ACC112 (cell line): ENCODE measurements around the gene HS3ST4.

Experiments
- H2AFZ ChIP-seq: fragments of 200-600 bp; sonication (generic); one replicate; pipeline ENCODE4 v1.6.0; 2017; ENCODE audit warnings: antibody characterized with exemption, low read length; ENCODE audit not compliant: unreplicated experiment
- H3K27ac ChIP-seq: fragments of 200-600 bp; sonication (generic); 2 replicates; pipeline ENCODE4 v1.5.1; 2014; ENCODE audit warnings: low read depth, mild to moderate bottlenecking, antibody characterized with exemption, low read length, moderate library complexity
- H3K27me3 ChIP-seq: fragments of 200-600 bp; sonication (generic); 2 replicates; pipeline ENCODE4 v1.6.1; 2014; ENCODE audit warnings: mild to moderate bottlenecking, antibody characterized with exemption, low read length, moderate library complexity, mixed read lengths; ENCODE audit not compliant: insufficient read depth
- H3K36me3 ChIP-seq: fragments of 200-600 bp; sonication (generic); 2 replicates; pipeline ENCODE4 v1.6.1; 2016; ENCODE audit warnings: mild to moderate bottlenecking, antibody characterized with exemption, low read length, moderate library complexity, mixed read lengths; ENCODE audit not compliant: insufficient read depth
- H3K4me1 ChIP-seq: fragments of 200-600 bp; sonication (generic); one replicate; pipeline ENCODE4 v1.6.1; 2016; ENCODE audit warnings: low read length, mixed read lengths; ENCODE audit not compliant: insufficient read depth, unreplicated experiment, control insufficient read depth
- H3K4me3 ChIP-seq: fragments of 200-600 bp; sonication (generic); 2 replicates; pipeline ENCODE4 v1.5.1; 2014; ENCODE audit warnings: mild to moderate bottlenecking, low read depth, low read length
- H3K79me2 ChIP-seq: fragments of 200-600 bp; sonication (generic); one replicate; pipeline ENCODE4 v1.6.0; 2016; ENCODE audit warnings: low read length; ENCODE audit not compliant: control insufficient read depth, unreplicated experiment, insufficient read depth

HS3ST4 gene

DNA sequence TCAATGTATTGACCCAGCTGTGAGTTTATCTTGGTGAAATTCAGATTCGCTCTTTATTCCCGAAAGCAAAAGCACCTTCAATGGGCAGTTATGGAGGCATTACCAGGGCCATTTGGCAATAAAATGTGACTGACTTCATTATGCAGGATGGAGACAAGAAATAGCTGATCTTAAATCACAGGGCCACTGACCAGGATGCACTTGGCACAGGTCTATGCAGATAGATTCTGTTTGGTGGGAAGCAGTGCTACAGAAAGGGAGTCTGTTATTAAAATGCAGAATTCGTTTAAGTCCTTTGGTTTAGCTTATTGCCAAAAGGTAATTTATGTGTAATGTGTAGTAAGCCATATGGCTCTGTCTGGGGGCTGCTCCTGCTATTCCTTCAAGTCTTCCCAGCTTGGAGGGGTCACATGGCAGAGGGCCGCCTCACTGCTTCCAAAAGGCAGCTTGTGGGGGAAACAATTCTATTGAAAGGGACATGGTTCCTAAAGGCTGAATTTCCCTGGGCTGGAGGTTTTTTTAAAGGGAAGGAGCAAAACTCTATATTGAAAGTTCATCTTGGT lies 239.8 kb downstream of the HS3ST4 start:
- H2AFZ ChIP-seq: no peak overlapping the region
- no peaks in the 10 kb centered on the region for H3K36me3 ChIP-seq
- no peaks in the 10 kb centered on the region for H3K79me2 ChIP-seq

DNA sequence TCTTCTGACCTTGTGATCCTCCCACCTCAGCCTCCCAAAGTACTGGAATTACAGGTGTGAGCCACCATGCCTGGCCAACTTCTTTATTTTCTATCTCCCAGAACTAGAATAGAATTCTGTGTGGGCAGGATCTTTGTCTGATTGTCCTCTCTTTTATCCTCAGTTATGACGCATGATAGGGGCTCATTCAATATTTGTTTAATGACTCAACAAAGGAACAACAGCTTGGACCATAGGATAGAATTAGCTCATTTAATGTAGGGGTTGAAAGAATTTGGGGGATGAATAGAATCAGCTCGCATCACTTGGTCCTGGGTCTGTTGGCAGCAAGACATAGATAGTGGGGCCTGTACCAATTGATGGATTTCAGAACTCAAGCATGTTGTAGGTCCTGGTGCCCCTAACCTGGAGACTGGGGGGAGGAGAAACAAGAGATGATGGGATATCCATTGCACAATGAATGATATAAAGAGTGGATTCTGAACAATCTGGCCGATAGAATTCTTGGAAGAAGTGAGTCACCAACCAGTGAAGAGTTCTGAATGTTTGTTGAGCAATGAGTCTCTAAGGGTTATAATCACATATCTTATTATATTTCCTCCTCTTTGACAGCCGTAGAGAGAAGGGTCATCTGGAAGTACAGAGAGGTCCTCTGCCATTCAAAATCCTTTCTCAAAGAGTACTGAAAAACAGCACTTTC lies 250.2 kb downstream of the HS3ST4 start:
- Histone ChIP-seq H3K4me1 (no peaks in the 10 kb centered on the region), H3K79me2 (no peaks in the 10 kb centered on the region), H2AFZ (no peak overlapping the region), H3K27ac (no peak overlapping the region), H3K27me3 (no peaks in the 10 kb centered on the region), H3K4me3 (no peak overlapping the region), H3K36me3 (no peaks in the 10 kb centered on the region)

More for the DNA sequence above, 239.8 kb downstream of the HS3ST4 start:
- Histone ChIP-seq H3K4me3 (no peak overlapping the region), H3K27ac (no peak overlapping the region), H3K27me3 (no peaks in the 10 kb centered on the region), H3K4me1 (no peaks in the 10 kb centered on the region)

DNA sequence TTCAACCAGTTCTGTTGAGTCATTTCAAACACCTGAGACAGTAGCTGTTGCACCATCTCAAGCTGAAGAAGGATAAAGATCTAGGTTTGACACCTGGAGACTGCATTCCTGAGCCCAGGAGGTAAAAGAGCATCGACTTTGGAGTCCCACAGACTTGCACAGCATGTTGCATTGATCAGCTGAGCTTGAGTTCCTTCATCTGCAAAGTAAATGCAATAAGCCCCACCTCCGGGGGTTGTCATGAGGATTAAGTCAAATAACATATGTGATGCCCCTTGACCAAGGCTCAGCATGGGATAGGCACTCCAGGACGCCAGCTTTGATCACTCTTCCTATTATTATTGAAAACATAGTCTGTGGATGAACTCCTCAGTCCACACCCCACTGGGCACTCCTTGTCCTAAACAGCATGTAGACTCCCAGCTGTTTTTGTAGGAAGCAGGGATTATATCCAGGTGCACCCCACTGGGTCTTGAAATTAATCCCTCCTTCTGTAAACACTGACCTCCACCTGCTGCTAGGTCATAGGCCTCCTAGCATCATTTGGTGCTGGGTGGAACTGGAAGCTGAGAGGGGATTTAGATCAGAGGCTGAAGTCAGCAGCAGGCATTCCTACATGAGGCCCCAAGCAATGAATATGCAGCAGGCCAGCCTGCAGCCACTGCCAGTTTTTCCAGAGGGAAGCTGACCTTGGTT lies 259.0 kb downstream of the HS3ST4 start:
- H3K27me3 ChIP-seq: no peaks in the 10 kb centered on the region
- no peaks in the 10 kb centered on the region for H3K79me2 ChIP-seq
- H2AFZ ChIP-seq: no peak overlapping the region
- no peak overlapping the region for H3K4me3 ChIP-seq
- no peaks in the 10 kb centered on the region for H3K36me3 ChIP-seq
- H3K27ac ChIP-seq: no peak overlapping the region
- H3K4me1 ChIP-seq: no peaks in the 10 kb centered on the region

DNA sequence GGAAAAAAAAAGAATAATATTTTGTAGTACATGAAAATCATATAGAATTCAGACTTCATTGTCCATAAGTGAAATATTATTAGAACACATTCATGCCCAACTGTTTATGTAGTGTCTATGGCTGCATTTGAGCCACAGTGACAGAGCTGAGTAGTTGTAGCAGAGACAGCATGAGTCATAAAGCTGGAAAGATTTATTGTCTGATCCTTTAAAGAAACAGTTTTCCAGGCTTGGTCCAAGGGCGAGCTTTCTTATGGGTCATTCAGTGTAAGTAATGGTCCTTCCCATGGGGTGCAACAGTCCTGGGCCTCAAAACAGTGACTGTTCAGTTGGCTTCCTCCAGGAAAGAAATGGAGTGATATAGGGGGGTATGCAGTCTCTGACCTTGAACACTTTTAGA lies 260.2 kb downstream of the HS3ST4 start:
- H3K79me2 ChIP-seq: no peaks in the 10 kb centered on the region
- no peak overlapping the region for H2AFZ ChIP-seq
- H3K27ac ChIP-seq: no peak overlapping the region
- H3K27me3 ChIP-seq: no peaks in the 10 kb centered on the region
- no peaks in the 10 kb centered on the region for H3K36me3 ChIP-seq
- H3K4me1 ChIP-seq: no peaks in the 10 kb centered on the region
- no peak overlapping the region for H3K4me3 ChIP-seq

DNA sequence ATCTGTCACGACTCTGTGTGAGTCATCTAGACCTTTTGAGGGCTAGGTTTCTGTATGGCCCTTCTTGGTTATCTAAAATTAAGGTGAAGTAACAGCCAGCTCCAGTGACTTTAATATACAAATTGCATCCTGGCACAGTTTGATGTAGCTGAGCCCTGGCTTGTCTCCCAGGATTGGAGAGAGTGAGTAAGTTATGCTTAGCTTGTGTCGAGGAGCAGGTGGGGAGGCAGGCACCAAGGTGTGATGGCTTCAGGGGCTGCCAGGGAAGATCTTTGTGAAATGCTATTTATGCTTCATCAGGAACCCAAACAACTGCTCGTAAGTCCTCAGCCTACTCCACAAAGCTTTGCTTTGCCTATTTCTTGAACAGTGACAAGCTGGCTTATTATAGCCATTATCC lies 261.2 kb downstream of the HS3ST4 start:
- Histone ChIP-seq H3K4me1 (no peaks in the 10 kb centered on the region), H3K36me3 (no peaks in the 10 kb centered on the region), H3K4me3 (no peak overlapping the region), H2AFZ (no peak overlapping the region), H3K27ac (no peak overlapping the region), H3K79me2 (no peaks in the 10 kb centered on the region), H3K27me3 (no peaks in the 10 kb centered on the region)

DNA sequence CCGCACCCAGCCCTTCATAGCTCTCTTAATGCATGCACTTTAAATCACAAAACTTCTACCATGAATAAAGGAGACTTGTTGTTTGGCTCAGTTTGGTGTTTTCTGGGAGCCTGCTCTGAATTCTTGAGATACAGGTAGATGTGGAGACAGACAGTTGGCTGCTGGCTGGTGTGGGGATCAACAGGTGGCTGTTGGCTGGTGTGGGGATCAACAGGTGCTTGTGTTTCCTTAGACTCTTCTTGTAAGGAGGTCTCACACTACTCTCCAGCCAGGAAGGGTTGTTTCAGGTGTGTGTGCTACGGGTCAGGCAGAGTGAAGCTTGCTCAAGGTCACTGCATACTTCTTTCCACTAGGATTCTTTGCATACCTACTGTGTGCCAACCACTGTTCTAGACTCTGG lies 265.9 kb downstream of the HS3ST4 start:
- no peak overlapping the region for H2AFZ ChIP-seq
- H3K27ac ChIP-seq: no peak overlapping the region
- H3K27me3 ChIP-seq: no peaks in the 10 kb centered on the region
- H3K36me3 ChIP-seq: no peaks in the 10 kb centered on the region
- H3K4me3 ChIP-seq: no peak overlapping the region
- H3K79me2 ChIP-seq: no peaks in the 10 kb centered on the region
- H3K4me1 ChIP-seq: no peaks in the 10 kb centered on the region

DNA sequence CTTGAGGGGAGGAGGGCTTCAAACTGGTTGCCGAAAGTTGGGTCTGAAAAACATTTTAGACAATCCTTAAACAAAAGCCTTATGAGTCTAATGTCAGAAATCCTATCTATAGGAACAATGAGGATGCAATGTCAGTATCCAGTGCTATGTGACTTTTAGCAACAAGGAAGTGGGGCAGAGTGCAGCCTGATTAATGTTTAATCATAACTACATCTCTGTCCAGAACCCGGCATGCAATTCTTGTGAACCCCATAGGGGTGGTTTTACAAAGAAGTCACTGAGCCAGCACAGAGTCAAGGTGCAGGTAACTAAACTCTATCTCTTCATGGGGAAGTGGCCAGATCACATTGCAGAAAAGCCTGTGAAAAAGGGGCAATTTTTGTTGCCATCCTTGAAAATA lies 267.5 kb downstream of the HS3ST4 start:
- Histone ChIP-seq H3K79me2 (no peaks in the 10 kb centered on the region), H3K36me3 (no peaks in the 10 kb centered on the region), H3K27ac (no peak overlapping the region), H3K4me1 (no peaks in the 10 kb centered on the region), H3K4me3 (no peak overlapping the region), H2AFZ (no peak overlapping the region), H3K27me3 (no peaks in the 10 kb centered on the region)

DNA sequence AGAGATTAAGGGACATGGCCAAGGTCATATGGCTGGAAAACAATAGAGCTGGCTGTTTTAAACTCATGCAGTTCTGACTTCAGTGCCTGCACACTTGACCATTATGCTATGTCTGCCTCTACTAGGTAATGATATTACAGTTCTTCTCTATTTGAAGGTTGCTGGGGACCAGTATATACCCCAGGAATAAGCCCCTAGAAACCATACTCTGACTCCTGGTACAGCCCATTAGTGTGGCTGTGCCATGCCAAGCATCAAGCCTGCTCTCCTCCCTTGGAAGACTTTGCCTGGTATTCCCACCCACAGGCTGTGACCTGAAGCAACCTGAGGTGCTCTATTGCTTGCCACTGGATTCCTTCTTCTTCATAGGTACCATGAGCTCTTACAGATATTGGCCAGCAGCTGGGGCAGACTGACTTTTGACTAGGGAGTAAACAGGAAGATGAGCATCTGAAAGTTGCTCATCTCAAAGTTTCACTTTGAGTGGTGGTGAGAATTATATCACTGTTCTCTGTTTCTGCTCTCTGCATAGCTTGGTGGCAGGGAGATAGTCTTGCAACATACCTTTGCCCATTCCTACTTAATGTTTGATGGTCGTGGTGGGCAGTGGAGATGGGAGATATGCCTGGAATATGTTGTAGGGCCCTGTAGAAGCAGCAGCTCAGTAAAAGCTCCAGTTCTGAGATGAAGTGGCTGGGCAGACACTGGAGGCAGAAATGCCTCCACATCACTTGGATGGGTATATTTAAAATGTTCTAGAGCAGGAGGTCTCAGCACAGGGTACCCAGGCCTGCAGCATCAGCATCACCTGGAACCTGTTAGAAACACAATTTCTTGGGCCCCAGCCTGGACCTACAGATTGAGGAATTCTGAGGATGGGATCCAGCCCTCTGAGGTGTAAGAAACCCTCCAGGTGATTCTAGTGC lies 274.7 kb downstream of the HS3ST4 start:
- Histone ChIP-seq H3K27ac (no peak overlapping the region), H2AFZ (no peak overlapping the region), H3K27me3 (no peaks in the 10 kb centered on the region), H3K4me3 (no peak overlapping the region), H3K4me1 (no peaks in the 10 kb centered on the region), H3K36me3 (no peaks in the 10 kb centered on the region), H3K79me2 (no peaks in the 10 kb centered on the region)

DNA sequence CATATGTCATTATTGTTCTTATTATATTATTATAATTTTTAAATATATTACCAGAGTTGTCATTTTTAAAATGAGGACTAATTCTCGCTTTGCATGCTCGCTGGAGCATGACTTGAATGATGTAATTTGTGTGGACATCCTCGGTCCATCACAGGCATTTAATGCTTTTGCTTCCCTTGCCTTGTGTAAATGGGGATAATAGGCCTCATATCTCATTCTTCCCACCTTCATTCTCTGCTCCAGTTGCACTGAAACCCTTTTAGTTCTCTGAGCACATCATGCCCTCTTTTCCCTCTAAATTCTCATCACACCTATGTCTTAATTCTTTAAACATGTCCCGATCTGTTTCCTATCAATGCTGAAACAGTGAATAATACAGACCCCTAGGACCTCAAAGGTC lies 285.4 kb downstream of the HS3ST4 start:
- H2AFZ ChIP-seq: no peak overlapping the region
- H3K36me3 ChIP-seq: no peaks in the 10 kb centered on the region
- H3K79me2 ChIP-seq: no peaks in the 10 kb centered on the region
- H3K4me1 ChIP-seq: no peaks in the 10 kb centered on the region
- H3K27ac ChIP-seq: no peak overlapping the region
- no peak overlapping the region for H3K4me3 ChIP-seq
- H3K27me3 ChIP-seq: no peaks in the 10 kb centered on the region

DNA sequence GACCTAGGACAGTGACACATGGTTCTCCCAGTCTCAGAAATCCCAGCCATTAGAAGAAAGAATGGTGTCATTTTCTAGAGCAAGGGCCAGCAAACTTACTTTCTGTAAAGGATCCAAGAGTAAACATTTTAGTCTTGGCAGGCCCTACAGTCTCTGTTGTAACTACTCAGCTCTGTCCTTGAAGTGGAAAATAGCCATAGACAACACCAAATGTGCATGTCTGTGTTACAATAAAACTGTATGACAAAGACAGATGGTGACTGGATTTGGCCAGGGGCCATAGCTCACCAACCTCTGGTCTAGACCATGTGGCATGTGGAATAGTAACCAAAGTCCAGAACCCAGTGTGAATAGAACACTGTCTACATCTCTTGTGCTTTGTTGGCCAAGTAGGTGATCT lies 286.5 kb downstream of the HS3ST4 start:
- no peaks in the 10 kb centered on the region for H3K27me3 ChIP-seq
- H3K79me2 ChIP-seq: no peaks in the 10 kb centered on the region
- no peaks in the 10 kb centered on the region for H3K4me1 ChIP-seq
- H3K36me3 ChIP-seq: no peaks in the 10 kb centered on the region
- no peak overlapping the region for H2AFZ ChIP-seq
- H3K4me3 ChIP-seq: no peak overlapping the region
- no peak overlapping the region for H3K27ac ChIP-seq
